Neuronal stem cell (in vitro differentiated cells): Measurements from ENCODE around the gene ADAM19.

Experiments used
- DNase-seq: peaks from one replicate; pipeline ENCODE4 v3.0.0-alpha.2; 2013; ENCODE audit warnings: low spot score
- H2AFZ ChIP-seq: one replicate; pipeline ENCODE4 v1.6.1; 2013; ENCODE audit warnings: mild to moderate bottlenecking, low read length, inconsistent platforms
- H2AK5ac ChIP-seq: 2 replicates; pipeline ENCODE4 v1.6.1; 2013; ENCODE audit warnings: low read depth, mild to moderate bottlenecking, inconsistent platforms, low read length, moderate library complexity, mixed read lengths
- H2BK120ac ChIP-seq: 2 replicates; pipeline ENCODE4 v1.6.1; 2013; ENCODE audit warnings: low read depth, mild to moderate bottlenecking, inconsistent platforms, low read length, moderate library complexity, mixed read lengths
- H2BK12ac ChIP-seq: one replicate; pipeline ENCODE4 v1.6.1; 2013; ENCODE audit warnings: low read length, inconsistent platforms
- H2BK15ac ChIP-seq: 2 replicates; pipeline ENCODE4 v1.6.1; 2013; ENCODE audit warnings: mild to moderate bottlenecking, low read length, inconsistent platforms, mixed read lengths
- H2BK5ac ChIP-seq: one replicate; pipeline ENCODE4 v1.6.1; 2013; ENCODE audit warnings: inconsistent platforms, mild to moderate bottlenecking, low read length, moderate library complexity
- H3K14ac ChIP-seq: one replicate; pipeline ENCODE4 v1.6.1; 2013; ENCODE audit warnings: low read length, inconsistent platforms
- H3K18ac ChIP-seq: 2 replicates; pipeline ENCODE4 v1.6.1; 2013; ENCODE audit warnings: low read length, inconsistent platforms
- H3K23ac ChIP-seq: 2 replicates; pipeline ENCODE4 v1.6.1; 2013; ENCODE audit warnings: low read depth, mild to moderate bottlenecking, mixed read lengths, low read length, inconsistent platforms; ENCODE audit not compliant: poor library complexity
- H3K27ac ChIP-seq: replicated peaks from 3 replicates; pipeline ENCODE4 v1.5.1; 2013; ENCODE audit warnings: low read length, inconsistent platforms
- H3K27me3 ChIP-seq, 3 experiments: 2 replicates each; pipeline ENCODE4 v1.6.1; 2013; ENCODE audit warnings: low read length in 3 of 3, mild to moderate bottlenecking in 2 of 3, inconsistent platforms in 1 of 3, low read depth in 1 of 3, mixed read lengths in 1 of 3, moderate library complexity in 1 of 3; ENCODE audit not compliant: control insufficient read depth in 3 of 3, insufficient read depth in 3 of 3
- H3K36me3 ChIP-seq, 2 donors: replicated peaks in 1 of 2; 2 replicates each; pipeline ENCODE4 v1.6.1; 2013; ENCODE audit warnings: low read length in 2 of 2; ENCODE audit not compliant: control insufficient read depth in 2 of 2, insufficient read depth in 2 of 2
- H3K4ac ChIP-seq: 2 replicates; pipeline ENCODE4 v1.6.1; 2013; ENCODE audit warnings: inconsistent platforms, mild to moderate bottlenecking, low read length, moderate library complexity
- H3K4me1 ChIP-seq, 2 donors: 1 replicate in 1 of 2; 2 replicates in 1 of 2; pipeline ENCODE4 v1.6.1; 2013; ENCODE audit warnings: low read length in 2 of 2, low read depth in 1 of 2; ENCODE audit not compliant: control insufficient read depth in 2 of 2, insufficient read depth in 1 of 2
- H3K4me2 ChIP-seq: one replicate; pipeline ENCODE4 v1.6.1; 2013; ENCODE audit warnings: mild to moderate bottlenecking, low read length, inconsistent platforms; ENCODE audit not compliant: insufficient read depth, poor library complexity, severe bottlenecking
- H3K4me3 ChIP-seq, 2 donors: 2 replicates each; pipeline ENCODE4 v1.5.1; 2013; ENCODE audit warnings: low read length in 2 of 2, mild to moderate bottlenecking in 2 of 2, inconsistent platforms in 1 of 2, moderate library complexity in 1 of 2
- H3K79me1 ChIP-seq: one replicate; pipeline ENCODE4 v1.6.1; 2013; ENCODE audit warnings: low read depth, mild to moderate bottlenecking, inconsistent platforms, low read length, moderate library complexity
- H3K9ac ChIP-seq: one replicate; pipeline ENCODE4 v1.6.1; 2013; ENCODE audit warnings: mild to moderate bottlenecking, low read depth, low read length, inconsistent platforms; ENCODE audit not compliant: poor library complexity
- H3K9me3 ChIP-seq, 2 donors: replicated peaks in 1 of 2; 2 replicates each; pipeline versions ENCODE3 to v1.6.1; 2013; ENCODE audit warnings: low read length in 2 of 2, mild to moderate bottlenecking in 2 of 2, inconsistent platforms in 1 of 2, low read depth in 1 of 2, mixed read lengths in 1 of 2, moderate library complexity in 1 of 2; ENCODE audit not compliant: control insufficient read depth in 2 of 2, insufficient read depth in 1 of 2
- H4K8ac ChIP-seq: one replicate; pipeline ENCODE4 v1.6.1; 2013; ENCODE audit warnings: low read depth, mild to moderate bottlenecking, inconsistent platforms, low read length, moderate library complexity
- H4K91ac ChIP-seq: one replicate; pipeline ENCODE4 v1.6.1; 2013; ENCODE audit warnings: low read length, low read depth, mild to moderate bottlenecking, inconsistent platforms; ENCODE audit not compliant: poor library complexity
- WGBS, 2 donors: extraction: QIAGEN DNeasy Blood & Tissue Kit; methylation state at CpG; one replicate each; pipeline ENCODE4 v1.1.7; 2013; ENCODE audit warnings: missing lambda C conversion rate in 2 of 2, mixed read lengths in 1 of 2; ENCODE audit not compliant: insufficient read length in 2 of 2, insufficient replicate concordance in 1 of 2; ENCODE audit errors: extremely low coverage in 2 of 2; 5-methylcytosine and 5-hydroxymethylcytosine counted together

Gene ADAM19

GRCh38 chr5:157513182-157513581 lies 62.4 kb downstream of the ADAM19 start:
- Histone ChIP-seq H3K9me3 (no peaks in the 10 kb centered on the region), H2BK15ac (no peak overlapping the region), H3K27me3 (no peaks in the 10 kb centered on the region), H3K4ac (no peak overlapping the region), H2BK5ac (no peak overlapping the region), H3K23ac (no peak overlapping the region), H2AK5ac (no peak overlapping the region), H3K36me3 (peaks cover 0 to 11% of the 10 kb centered on the region in 2 donors), H3K14ac (no peak overlapping the region), H3K9ac (no peak overlapping the region), H3K27ac (no peak overlapping the region), H3K4me2 (no peak overlapping the region), H2BK12ac (no peak overlapping the region), H4K91ac (no peak overlapping the region), H2AFZ (no peak overlapping the region), H3K4me1 (peaks cover 0 to 2% of the 10 kb centered on the region in 2 donors), H3K18ac (no peak overlapping the region), H4K8ac (no peak overlapping the region), H2BK120ac (no peak overlapping the region), H3K79me1 (no peaks in the 10 kb centered on the region), H3K4me3 (no peak overlapping the region)
- DNase-seq, result no peak
- WGBS, 2 donors, result no CpG with 5 or more reads among the region's 8 CpGs

- DNase-seq, result no peak
- Histone ChIP-seq H3K27ac (no peak overlapping the region), H3K36me3 (peaks cover 0 to 14% of the 10 kb centered on the region in 2 donors)
Observed at GRCh38 chr5:157511651-157512644, 63.6 kb downstream of the ADAM19 start.

GRCh38 chr5:157510682-157511081 lies 64.9 kb downstream of the ADAM19 start:
- H2BK12ac ChIP-seq, result no peak overlapping the region
- no peak overlapping the region for H3K4me3 ChIP-seq
- no peak for DNase-seq
- H3K4ac ChIP-seq, result no peak overlapping the region
- H3K79me1 ChIP-seq, result no peaks in the 10 kb centered on the region
- no peak overlapping the region for H2BK120ac ChIP-seq
- no peaks in the 10 kb centered on the region for H3K9me3 ChIP-seq
- no peak overlapping the region for H4K91ac ChIP-seq
- no peak overlapping the region for H3K18ac ChIP-seq
- H3K23ac ChIP-seq, result no peak overlapping the region
- H3K36me3 ChIP-seq, result peaks cover 0 to 15% of the 10 kb centered on the region in 2 donors
- WGBS, 2 donors, result no CpG with 5 or more reads among the region's 5 CpGs
- H3K14ac ChIP-seq, result no peak overlapping the region
- H2AK5ac ChIP-seq, result no peak overlapping the region
- H3K9ac ChIP-seq, result no peak overlapping the region
- H2AFZ ChIP-seq, result no peak overlapping the region
- no peak overlapping the region for H3K4me2 ChIP-seq
- H4K8ac ChIP-seq, result no peak overlapping the region
- H2BK5ac ChIP-seq, result no peak overlapping the region
- H3K4me1 ChIP-seq, result no peaks in the 10 kb centered on the region
- H3K27me3 ChIP-seq, result no peaks in the 10 kb centered on the region
- no peak overlapping the region for H2BK15ac ChIP-seq
- no peak overlapping the region for H3K27ac ChIP-seq

More at GRCh38 chr5:157511651-157512644, 63.6 kb downstream of the ADAM19 start:
- Histone ChIP-seq H4K8ac (no peak overlapping the region), H3K79me1 (no peaks in the 10 kb centered on the region), H2BK120ac (no peak overlapping the region), H4K91ac (no peak overlapping the region), H3K4ac (no peak overlapping the region), H3K14ac (no peak overlapping the region), H3K18ac (no peak overlapping the region), H3K4me3 (no peak overlapping the region), H2BK12ac (no peak overlapping the region), H3K23ac (no peak overlapping the region), H2AK5ac (no peak overlapping the region), H3K4me1 (no peaks in the 10 kb centered on the region), H3K9me3 (no peaks in the 10 kb centered on the region), H3K27me3 (no peaks in the 10 kb centered on the region), H3K4me2 (no peak overlapping the region), H2BK5ac (no peak overlapping the region), H2AFZ (peak overlapping the region; percentile 55), H2BK15ac (no peak overlapping the region), H3K9ac (no peak overlapping the region)
- no CpG with 5 or more reads among the region's 9 CpGs for WGBS, 2 donors

DNA sequence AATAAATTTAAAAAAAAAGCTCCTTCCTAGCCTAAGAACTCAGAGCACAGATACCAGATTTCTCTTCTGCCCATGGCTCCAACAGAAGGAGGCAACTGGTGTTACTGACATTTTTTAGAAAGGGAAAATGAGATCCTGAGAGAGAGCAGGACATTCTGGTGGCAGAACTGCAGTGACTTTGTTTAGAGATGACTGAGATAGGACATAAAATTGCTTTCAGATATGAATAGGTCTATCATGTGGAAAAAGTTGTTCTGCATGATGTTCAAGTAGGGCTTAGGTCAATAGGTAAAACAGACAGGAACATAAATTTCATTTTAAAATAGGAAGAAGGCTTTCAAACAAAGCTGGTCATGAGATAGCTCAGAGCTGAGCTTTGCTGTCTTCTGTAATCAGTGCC lies 66.0 kb downstream of the ADAM19 start:
- no peak overlapping the region for H4K91ac ChIP-seq
- no peak overlapping the region for H3K23ac ChIP-seq
- no peak overlapping the region for H3K4me3 ChIP-seq
- no peak overlapping the region for H3K9ac ChIP-seq
- no peak overlapping the region for H2AFZ ChIP-seq
- H3K4me2 ChIP-seq, result no peak overlapping the region
- H2BK120ac ChIP-seq, result no peak overlapping the region
- H3K36me3 ChIP-seq, result peaks cover 0 to 15% of the 10 kb centered on the region in 2 donors
- H3K27ac ChIP-seq, result no peak overlapping the region
- no peak overlapping the region for H3K18ac ChIP-seq
- no peaks in the 10 kb centered on the region for H3K4me1 ChIP-seq
- H2BK12ac ChIP-seq, result no peak overlapping the region
- H3K79me1 ChIP-seq, result no peaks in the 10 kb centered on the region
- no peak overlapping the region for H2AK5ac ChIP-seq
- H2BK5ac ChIP-seq, result no peak overlapping the region
- no peak overlapping the region for H2BK15ac ChIP-seq
- no peak overlapping the region for H3K4ac ChIP-seq
- no peak for DNase-seq
- H3K14ac ChIP-seq, result no peak overlapping the region
- no peak overlapping the region for H4K8ac ChIP-seq
- no peaks in the 10 kb centered on the region for H3K9me3 ChIP-seq
- no peaks in the 10 kb centered on the region for H3K27me3 ChIP-seq
